ENCODE results near the gene CNOT6. TPM values are rescaled to one million over a fixed set of nuclear protein-coding genes. Genes with fewer than 3 reads are reported as not detected.

Gene CNOT6
- total RNA-seq, 1 experiment from 2014 or later, result 59.1 TPM

DNA sequence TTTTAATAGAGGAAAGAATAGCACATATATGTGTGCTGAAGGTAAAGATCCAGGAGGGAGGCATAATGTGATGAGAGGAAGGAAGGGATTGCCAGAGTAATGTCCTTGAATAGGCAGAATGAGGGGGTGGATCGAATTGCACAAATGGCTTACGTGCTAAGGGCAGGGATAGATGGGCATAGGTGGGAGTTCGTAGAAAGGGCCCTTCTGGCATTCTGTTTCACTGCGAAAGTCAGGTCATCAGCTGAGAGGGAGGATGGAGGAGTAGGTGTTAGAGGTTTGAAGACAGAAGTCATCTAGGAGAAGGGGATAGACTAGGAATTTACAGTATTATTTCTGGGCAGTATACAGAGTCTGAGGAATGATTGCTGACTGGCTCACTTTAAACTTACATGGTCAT is 32.1 kb downstream of the CNOT6 start:
- BruUV-seq (replicated peaks), result no TSS peak
- no peak overlapping the region for H3K4me3 ChIP-seq (replicated peaks in 1 of 2; ENCODE audit: low read depth in 1 of 2, low read length in 2 of 2)
- H3K4me1 ChIP-seq (ENCODE audit: control insufficient read depth in 1 of 2, insufficient read depth in 2 of 2, low read length in 2 of 2), result no peaks in the 10 kb centered on the region
- no peak overlapping the region for H2AFZ ChIP-seq (ENCODE audit: low read depth, low read length, poor library complexity, severe bottlenecking)
- ATAC-seq, result no peak
- no peak overlapping the region for H3K9ac ChIP-seq (ENCODE audit: low read length)
- no peak for DNase-seq (ENCODE audit: low read depth, low spot score)
- no peak for TF ChIP-seq CEBPB (IDR thresholded peaks at IDR 0.05; ENCODE audit: low read depth)
- TF ChIP-seq ZFX (IDR thresholded peaks at IDR 0.05), result no peak
- TF ChIP-seq YY1 (IDR thresholded peaks at IDR 0.05; ENCODE audit: extremely low read depth, insufficient replicate concordance, low read depth, low read length), result no peak
- no peak for TF ChIP-seq RAD21 (IDR thresholded peaks at IDR 0.05; ENCODE audit: low read depth)
- no peak for TF ChIP-seq JUND (IDR thresholded peaks at IDR 0.05)
- TF ChIP-seq TCF7L2 (IDR thresholded peaks at IDR 0.05; ENCODE audit: borderline replicate concordance, extremely low read depth, insufficient read depth, insufficient read length), result no peak
- no peak for TF ChIP-seq EGR1 (IDR thresholded peaks at IDR 0.05; ENCODE audit: low read depth)
- H3K9me2 ChIP-seq (ENCODE audit: insufficient read depth), result no peaks in the 10 kb centered on the region
- intact Hi-C loops (cut with micrococcal nuclease), result no loop called here
- peaks cover 4 to 8% of the 10 kb centered on the region in 2 experiments; a peak in 1 of 4 replicates for H3K36me3 ChIP-seq (ENCODE audit: control insufficient read depth in 1 of 2, insufficient read depth in 2 of 2, low read length in 2 of 2)
- no peaks in the 10 kb centered on the region for H3K27me3 ChIP-seq (ENCODE audit: insufficient read depth, low read length)
- POLR2A ChIA-PET, result no interaction called here
- peaks cover 9% of the 10 kb centered on the region; the same call in 1 of the 2 replicates for H4K20me1 ChIP-seq (ENCODE audit: insufficient read depth)
- CTCF ChIA-PET, result no interaction called here
- RAD21 ChIA-PET (ENCODE audit: low non-redundant PET in 1 of 2, low total read pairs in 2 of 2, uncharacterized antibody in 2 of 2, unreplicated experiment in 2 of 2), result no interaction called here
- H3K9me3 ChIP-seq (ENCODE audit: control insufficient read depth in 1 of 2, insufficient read depth in 1 of 2, low read depth in 1 of 2, low read length in 2 of 2), result no peaks in the 10 kb centered on the region
- no peak overlapping the region for H3K27ac ChIP-seq (ENCODE audit: low read depth, low read length)
- H3K79me2 ChIP-seq (ENCODE audit: insufficient read depth, low read length), result peaks cover 84% of the 10 kb centered on the region
- H3K4me2 ChIP-seq (ENCODE audit: low read length), result no peak overlapping the region

DNA sequence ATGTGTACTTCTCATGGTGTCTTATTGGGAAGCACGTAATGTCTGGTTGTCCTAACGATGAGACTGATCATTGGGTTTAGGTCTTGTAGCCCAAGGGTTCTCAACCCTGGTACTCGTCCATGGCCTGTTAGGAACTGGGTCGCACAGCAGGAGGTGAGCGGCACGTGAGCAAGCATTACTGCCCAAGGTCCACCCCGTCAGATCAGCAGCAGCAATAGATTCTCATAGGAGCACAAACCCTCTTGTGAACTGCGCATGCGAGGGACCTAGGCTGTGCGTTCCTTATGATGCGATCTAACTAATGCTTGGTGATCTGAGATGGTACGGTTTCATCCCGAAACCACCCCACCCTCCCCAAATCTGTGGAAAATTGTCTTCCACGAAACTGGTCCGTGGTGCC is 33.5 kb downstream of the CNOT6 start:
- intact Hi-C loops (cut with micrococcal nuclease), result no loop called here
- ChIA-PET CTCF (no interaction called here), RAD21 (ENCODE audit: low non-redundant PET in 1 of 2, low total read pairs in 2 of 2, uncharacterized antibody in 2 of 2, unreplicated experiment in 2 of 2) (no interaction called here), POLR2A (no interaction called here)
- Histone ChIP-seq H3K36me3 (ENCODE audit: control insufficient read depth in 1 of 2, insufficient read depth in 2 of 2, low read length in 2 of 2) (peaks cover 8% of the 10 kb centered on the region in 2 experiments; a peak in 3 of 4 replicates), H3K9me3 (ENCODE audit: control insufficient read depth in 1 of 2, insufficient read depth in 1 of 2, low read depth in 1 of 2, low read length in 2 of 2) (no peaks in the 10 kb centered on the region), H3K9me2 (ENCODE audit: insufficient read depth) (no peaks in the 10 kb centered on the region), H4K20me1 (ENCODE audit: insufficient read depth) (peaks cover 9% of the 10 kb centered on the region; the same call in 1 of the 2 replicates), H3K4me1 (ENCODE audit: control insufficient read depth in 1 of 2, insufficient read depth in 2 of 2, low read length in 2 of 2) (no peaks in the 10 kb centered on the region), H3K79me2 (ENCODE audit: insufficient read depth, low read length) (peaks cover 75% of the 10 kb centered on the region), H3K27me3 (ENCODE audit: insufficient read depth, low read length) (no peaks in the 10 kb centered on the region), H3K27ac (ENCODE audit: low read depth, low read length) (no peak overlapping the region), H2AFZ (ENCODE audit: low read depth, low read length, poor library complexity, severe bottlenecking) (no peak overlapping the region), H3K9ac (ENCODE audit: low read length) (no peak overlapping the region), H3K4me2 (ENCODE audit: low read length) (no peak overlapping the region), H3K4me3 (replicated peaks in 1 of 2; ENCODE audit: low read depth in 1 of 2, low read length in 2 of 2) (no peak overlapping the region)
- no TSS peak for BruUV-seq (replicated peaks)
- ATAC-seq (no peak), DNase-seq (ENCODE audit: low read depth, low spot score) (no peak)
- TF ChIP-seq, protein P1, sequence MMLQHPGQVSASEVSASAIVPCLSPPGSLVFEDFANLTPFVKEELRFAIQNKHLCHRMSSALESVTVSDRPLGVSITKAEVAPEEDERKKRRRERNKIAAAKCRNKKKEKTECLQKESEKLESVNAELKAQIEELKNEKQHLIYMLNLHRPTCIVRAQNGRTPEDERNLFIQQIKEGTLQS (IDR thresholded peaks at IDR 0.05), result no peak
- TF ChIP-seq SP1 (IDR thresholded peaks at IDR 0.05; ENCODE audit: low read depth) (no peak), ELF1 (IDR thresholded peaks at IDR 0.05; ENCODE audit: borderline replicate concordance, low read depth) (no peak), SIN3A (IDR thresholded peaks at IDR 0.05; ENCODE audit: low read depth) (no peak), EZH2 (IDR thresholded peaks at IDR 0.05) (no peak), EZH2phosphoT487 (IDR thresholded peaks at IDR 0.05; ENCODE audit: borderline replicate concordance) (no peak), RAD21 (IDR thresholded peaks at IDR 0.05; ENCODE audit: low read depth) (no peak), POLR2A (IDR thresholded peaks at IDR 0.05; ENCODE audit: borderline replicate concordance, extremely low read depth, insufficient read depth, insufficient read length) (no peak), TCF7L2 (IDR thresholded peaks at IDR 0.05; ENCODE audit: borderline replicate concordance, extremely low read depth, insufficient read depth, insufficient read length) (no peak), JUND (IDR thresholded peaks at IDR 0.05) (no peak), YY1 (IDR thresholded peaks at IDR 0.05; ENCODE audit: extremely low read depth, insufficient replicate concordance, low read depth, low read length) (no peak), CEBPB (IDR thresholded peaks at IDR 0.05; ENCODE audit: low read depth) (no peak), ZNF274 (IDR thresholded peaks at IDR 0.05; ENCODE audit: low read depth, low read length) (no peak), CBX3 (IDR thresholded peaks at IDR 0.05; ENCODE audit: low read depth) (no peak)
- TF ChIP-seq, protein P2, sequence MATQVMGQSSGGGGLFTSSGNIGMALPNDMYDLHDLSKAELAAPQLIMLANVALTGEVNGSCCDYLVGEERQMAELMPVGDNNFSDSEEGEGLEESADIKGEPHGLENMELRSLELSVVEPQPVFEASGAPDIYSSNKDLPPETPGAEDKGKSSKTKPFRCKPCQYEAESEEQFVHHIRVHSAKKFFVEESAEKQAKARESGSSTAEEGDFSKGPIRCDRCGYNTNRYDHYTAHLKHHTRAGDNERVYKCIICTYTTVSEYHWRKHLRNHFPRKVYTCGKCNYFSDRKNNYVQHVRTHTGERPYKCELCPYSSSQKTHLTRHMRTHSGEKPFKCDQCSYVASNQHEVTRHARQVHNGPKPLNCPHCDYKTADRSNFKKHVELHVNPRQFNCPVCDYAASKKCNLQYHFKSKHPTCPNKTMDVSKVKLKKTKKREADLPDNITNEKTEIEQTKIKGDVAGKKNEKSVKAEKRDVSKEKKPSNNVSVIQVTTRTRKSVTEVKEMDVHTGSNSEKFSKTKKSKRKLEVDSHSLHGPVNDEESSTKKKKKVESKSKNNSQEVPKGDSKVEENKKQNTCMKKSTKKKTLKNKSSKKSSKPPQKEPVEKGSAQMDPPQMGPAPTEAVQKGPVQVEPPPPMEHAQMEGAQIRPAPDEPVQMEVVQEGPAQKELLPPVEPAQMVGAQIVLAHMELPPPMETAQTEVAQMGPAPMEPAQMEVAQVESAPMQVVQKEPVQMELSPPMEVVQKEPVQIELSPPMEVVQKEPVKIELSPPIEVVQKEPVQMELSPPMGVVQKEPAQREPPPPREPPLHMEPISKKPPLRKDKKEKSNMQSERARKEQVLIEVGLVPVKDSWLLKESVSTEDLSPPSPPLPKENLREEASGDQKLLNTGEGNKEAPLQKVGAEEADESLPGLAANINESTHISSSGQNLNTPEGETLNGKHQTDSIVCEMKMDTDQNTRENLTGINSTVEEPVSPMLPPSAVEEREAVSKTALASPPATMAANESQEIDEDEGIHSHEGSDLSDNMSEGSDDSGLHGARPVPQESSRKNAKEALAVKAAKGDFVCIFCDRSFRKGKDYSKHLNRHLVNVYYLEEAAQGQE (IDR thresholded peaks at IDR 0.05; ENCODE audit: low read depth), result no peak

Measured in HCT116 (cell line).